ENCODE results near the gene B3GNT3. TPM values are rescaled to one million over a fixed set of nuclear protein-coding genes. Genes with fewer than 3 reads are reported as not detected.

The B3GNT3 gene
- total and polyA plus RNA-seq, 2 of the 13 experiments (the other 11 are each of a cell fraction or from before 2014, with no cell fraction given) = 0.86 to 4.0 TPM

DNA sequence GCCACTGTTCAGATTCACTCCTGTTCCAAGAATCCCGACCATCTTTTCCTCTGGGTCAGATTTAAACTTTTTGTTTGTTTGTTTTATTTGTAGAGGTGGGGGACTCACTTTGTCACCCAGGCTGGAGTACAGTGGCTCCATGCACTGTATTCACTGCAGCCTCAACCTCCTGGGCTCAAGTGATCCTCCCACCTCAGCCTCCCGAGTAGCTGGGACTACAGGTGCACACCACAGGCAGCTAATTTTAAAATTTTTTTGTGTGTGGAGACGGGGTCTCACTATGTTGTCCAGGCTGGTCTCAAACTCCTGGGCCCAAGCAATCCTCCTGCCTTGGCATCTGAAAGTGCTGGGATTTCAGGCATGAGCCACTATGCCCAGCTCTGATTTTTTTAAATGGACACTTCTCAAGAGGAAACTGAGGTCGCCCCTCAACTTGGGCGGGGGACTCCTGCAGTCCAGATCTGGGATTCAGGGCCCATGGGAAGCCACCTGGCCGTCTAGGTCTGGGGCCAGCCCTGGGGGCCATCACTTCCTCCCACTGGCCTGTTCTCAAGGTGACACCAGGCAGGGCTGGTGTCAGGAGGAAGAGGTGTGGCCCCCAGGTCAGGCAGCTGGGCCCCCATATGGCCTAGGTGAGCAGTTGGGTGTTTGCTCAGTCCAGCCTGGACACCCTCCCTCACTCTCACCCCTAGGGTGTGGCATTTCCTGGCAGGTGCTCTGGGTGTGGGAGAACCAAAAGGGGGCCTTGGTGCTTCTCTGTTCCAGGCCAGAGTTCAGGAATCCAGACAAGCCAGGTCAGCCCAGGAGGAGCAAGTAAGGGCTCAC, 1.3 kb downstream of the B3GNT3 start (continued):
- TF ChIP-seq, protein P1, sequence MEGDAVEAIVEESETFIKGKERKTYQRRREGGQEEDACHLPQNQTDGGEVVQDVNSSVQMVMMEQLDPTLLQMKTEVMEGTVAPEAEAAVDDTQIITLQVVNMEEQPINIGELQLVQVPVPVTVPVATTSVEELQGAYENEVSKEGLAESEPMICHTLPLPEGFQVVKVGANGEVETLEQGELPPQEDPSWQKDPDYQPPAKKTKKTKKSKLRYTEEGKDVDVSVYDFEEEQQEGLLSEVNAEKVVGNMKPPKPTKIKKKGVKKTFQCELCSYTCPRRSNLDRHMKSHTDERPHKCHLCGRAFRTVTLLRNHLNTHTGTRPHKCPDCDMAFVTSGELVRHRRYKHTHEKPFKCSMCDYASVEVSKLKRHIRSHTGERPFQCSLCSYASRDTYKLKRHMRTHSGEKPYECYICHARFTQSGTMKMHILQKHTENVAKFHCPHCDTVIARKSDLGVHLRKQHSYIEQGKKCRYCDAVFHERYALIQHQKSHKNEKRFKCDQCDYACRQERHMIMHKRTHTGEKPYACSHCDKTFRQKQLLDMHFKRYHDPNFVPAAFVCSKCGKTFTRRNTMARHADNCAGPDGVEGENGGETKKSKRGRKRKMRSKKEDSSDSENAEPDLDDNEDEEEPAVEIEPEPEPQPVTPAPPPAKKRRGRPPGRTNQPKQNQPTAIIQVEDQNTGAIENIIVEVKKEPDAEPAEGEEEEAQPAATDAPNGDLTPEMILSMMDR (CRISPR knock-in tag; IDR thresholded peaks at IDR 0.05) = peak; percentile 19; the same call in 1 of the 2 replicates
- no peak for TF ChIP-seq NCOA1 (CRISPR knock-in tag; IDR thresholded peaks at IDR 0.05)
- TF ChIP-seq, protein P2, sequence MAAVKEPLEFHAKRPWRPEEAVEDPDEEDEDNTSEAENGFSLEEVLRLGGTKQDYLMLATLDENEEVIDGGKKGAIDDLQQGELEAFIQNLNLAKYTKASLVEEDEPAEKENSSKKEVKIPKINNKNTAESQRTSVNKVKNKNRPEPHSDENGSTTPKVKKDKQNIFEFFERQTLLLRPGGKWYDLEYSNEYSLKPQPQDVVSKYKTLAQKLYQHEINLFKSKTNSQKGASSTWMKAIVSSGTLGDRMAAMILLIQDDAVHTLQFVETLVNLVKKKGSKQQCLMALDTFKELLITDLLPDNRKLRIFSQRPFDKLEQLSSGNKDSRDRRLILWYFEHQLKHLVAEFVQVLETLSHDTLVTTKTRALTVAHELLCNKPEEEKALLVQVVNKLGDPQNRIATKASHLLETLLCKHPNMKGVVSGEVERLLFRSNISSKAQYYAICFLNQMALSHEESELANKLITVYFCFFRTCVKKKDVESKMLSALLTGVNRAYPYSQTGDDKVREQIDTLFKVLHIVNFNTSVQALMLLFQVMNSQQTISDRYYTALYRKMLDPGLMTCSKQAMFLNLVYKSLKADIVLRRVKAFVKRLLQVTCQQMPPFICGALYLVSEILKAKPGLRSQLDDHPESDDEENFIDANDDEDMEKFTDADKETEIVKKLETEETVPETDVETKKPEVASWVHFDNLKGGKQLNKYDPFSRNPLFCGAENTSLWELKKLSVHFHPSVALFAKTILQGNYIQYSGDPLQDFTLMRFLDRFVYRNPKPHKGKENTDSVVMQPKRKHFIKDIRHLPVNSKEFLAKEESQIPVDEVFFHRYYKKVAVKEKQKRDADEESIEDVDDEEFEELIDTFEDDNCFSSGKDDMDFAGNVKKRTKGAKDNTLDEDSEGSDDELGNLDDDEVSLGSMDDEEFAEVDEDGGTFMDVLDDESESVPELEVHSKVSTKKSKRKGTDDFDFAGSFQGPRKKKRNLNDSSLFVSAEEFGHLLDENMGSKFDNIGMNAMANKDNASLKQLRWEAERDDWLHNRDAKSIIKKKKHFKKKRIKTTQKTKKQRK (IDR thresholded peaks at IDR 0.05; ENCODE audit: low read length) = no peak
- TF ChIP-seq HNRNPL (IDR thresholded peaks at IDR 0.05; ENCODE audit: low read depth, low read length) = 0 out of 2 replicates have a peak, but pooled peaks have one; percentile 24
- no peak for TF ChIP-seq ZNF766 (CRISPR knock-in tag; IDR thresholded peaks at IDR 0.05; ENCODE audit: borderline replicate concordance)
- TF ChIP-seq ZNF674 (CRISPR knock-in tag; IDR thresholded peaks at IDR 0.05; ENCODE audit: low read depth) = no peak
- no peak for TF ChIP-seq ZNF549 (CRISPR knock-in tag; IDR thresholded peaks at IDR 0.05)
- TF ChIP-seq GTF2F1 (IDR thresholded peaks at IDR 0.05; ENCODE audit: low read length) = no peak
- no peak for TF ChIP-seq NR2F1 (CRISPR knock-in tag; IDR thresholded peaks at IDR 0.05)
- no peak for TF ChIP-seq HMGA1 (CRISPR knock-in tag; conservative IDR thresholded peaks at IDR 0.05)
- TF ChIP-seq ZNF510 (CRISPR knock-in tag; IDR thresholded peaks at IDR 0.05; ENCODE audit: low read depth) = no peak
- TF ChIP-seq HOXD1 (CRISPR knock-in tag; IDR thresholded peaks at IDR 0.05) = no peak
- no peak for TF ChIP-seq ZIK1 (CRISPR knock-in tag; IDR thresholded peaks at IDR 0.05; ENCODE audit: borderline replicate concordance, low read depth)
- peak; percentile 27; the same call in 1 of the 2 replicates for TF ChIP-seq ZNF451 (CRISPR knock-in tag; IDR thresholded peaks at IDR 0.05)
- TF ChIP-seq, protein P3, sequence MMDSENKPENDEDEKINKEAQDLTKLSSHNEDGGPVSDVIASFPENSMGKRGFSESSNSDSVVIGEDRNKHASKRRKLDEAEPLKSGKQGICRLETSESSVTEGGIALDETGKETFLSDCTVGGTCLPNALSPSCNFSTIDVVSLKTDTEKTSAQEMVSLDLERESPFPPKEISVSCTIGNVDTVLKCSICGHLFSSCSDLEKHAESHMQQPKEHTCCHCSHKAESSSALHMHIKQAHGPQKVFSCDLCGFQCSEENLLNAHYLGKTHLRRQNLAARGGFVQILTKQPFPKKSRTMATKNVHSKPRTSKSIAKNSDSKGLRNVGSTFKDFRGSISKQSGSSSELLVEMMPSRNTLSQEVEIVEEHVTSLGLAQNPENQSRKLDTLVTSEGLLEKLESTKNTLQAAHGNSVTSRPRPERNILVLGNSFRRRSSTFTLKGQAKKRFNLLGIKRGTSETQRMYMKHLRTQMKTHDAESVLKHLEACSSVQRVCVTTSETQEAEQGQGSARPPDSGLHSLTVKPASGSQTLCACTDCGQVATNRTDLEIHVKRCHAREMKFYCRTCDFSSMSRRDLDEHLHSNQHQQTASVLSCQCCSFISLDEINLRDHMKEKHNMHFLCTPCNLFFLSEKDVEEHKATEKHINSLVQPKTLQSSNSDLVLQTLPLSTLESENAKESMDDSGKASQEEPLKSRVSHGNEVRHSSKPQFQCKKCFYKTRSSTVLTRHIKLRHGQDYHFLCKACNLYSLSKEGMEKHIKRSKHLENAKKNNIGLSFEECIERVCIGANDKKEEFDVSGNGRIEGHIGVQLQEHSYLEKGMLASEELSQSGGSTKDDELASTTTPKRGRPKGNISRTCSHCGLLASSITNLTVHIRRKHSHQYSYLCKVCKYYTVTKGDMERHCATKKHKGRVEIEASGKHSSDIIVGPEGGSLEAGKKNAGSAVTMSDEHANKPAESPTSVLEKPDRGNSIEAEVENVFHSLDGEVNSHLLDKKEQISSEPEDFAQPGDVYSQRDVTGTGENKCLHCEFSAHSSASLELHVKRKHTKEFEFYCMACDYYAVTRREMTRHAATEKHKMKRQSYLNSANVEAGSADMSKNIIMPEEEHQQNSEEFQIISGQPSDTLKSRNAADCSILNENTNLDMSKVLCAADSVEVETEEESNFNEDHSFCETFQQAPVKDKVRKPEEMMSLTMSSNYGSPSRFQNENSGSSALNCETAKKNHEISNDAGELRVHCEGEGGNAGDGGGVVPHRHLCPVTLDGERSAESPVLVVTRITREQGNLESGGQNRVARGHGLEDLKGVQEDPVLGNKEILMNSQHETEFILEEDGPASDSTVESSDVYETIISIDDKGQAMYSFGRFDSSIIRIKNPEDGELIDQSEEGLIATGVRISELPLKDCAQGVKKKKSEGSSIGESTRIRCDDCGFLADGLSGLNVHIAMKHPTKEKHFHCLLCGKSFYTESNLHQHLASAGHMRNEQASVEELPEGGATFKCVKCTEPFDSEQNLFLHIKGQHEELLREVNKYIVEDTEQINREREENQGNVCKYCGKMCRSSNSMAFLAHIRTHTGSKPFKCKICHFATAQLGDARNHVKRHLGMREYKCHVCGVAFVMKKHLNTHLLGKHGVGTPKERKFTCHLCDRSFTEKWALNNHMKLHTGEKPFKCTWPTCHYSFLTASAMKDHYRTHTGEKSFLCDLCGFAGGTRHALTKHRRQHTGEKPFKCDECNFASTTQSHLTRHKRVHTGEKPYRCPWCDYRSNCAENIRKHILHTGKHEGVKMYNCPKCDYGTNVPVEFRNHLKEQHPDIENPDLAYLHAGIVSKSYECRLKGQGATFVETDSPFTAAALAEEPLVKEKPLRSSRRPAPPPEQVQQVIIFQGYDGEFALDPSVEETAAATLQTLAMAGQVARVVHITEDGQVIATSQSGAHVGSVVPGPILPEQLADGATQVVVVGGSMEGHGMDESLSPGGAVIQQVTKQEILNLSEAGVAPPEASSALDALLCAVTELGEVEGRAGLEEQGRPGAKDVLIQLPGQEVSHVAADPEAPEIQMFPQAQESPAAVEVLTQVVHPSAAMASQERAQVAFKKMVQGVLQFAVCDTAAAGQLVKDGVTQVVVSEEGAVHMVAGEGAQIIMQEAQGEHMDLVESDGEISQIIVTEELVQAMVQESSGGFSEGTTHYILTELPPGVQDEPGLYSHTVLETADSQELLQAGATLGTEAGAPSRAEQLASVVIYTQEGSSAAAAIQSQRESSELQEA (CRISPR knock-in tag; IDR thresholded peaks at IDR 0.05; ENCODE audit: not compliant biosample characterization) = no peak

Measured in HepG2 (cell line).